GM21576 (cell line): ENCODE data around the gene LDAH.

ENCODE experiments used
- ATAC-seq: cut with Tn5 transposase; IDR thresholded peaks from one replicate; pipeline ENCODE4 v1.9.1; 2021; ENCODE audit warnings: mild to moderate bottlenecking, moderate library complexity; ENCODE audit not compliant: unreplicated experiment

LDAH gene

GRCh38 chr2:20670315-20671035 is 152.4 kb downstream of the LDAH start:
- ATAC-seq: no peak

- ATAC-seq: no peak
These were observed 153.2 kb downstream of the LDAH start for GRCh38 chr2:20669562-20670314.

GRCh38 chr2:20668871-20669475 is 153.9 kb downstream of the LDAH start:
- no peak for ATAC-seq

- ATAC-seq: no peak
These were observed 154.4 kb downstream of the LDAH start for GRCh38 chr2:20668451-20668850.

GRCh38 chr2:20667531-20668401 is 155.1 kb downstream of the LDAH start:
- ATAC-seq: peak; percentile 16

- peak; percentile 35 for ATAC-seq
These were observed 155.8 kb downstream of the LDAH start for GRCh38 chr2:20667151-20667530.

GRCh38 chr2:20666304-20667150 is 156.4 kb downstream of the LDAH start, which contains the start of gene GDF7:
Gene GDF7, plus strand, starts transcription at chr2:20667144. Its CDS starts 96 bp downstream, at chr2:20667240.
- ATAC-seq: peak; percentile 38

GRCh38 chr2:20666005-20666303 is 156.9 kb downstream of the LDAH start:
- peak; percentile 3 for ATAC-seq

GRCh38 chr2:20665243-20666004 is 157.5 kb downstream of the LDAH start:
- ATAC-seq: no peak

GRCh38 chr2:20664431-20665242 is 158.3 kb downstream of the LDAH start:
- ATAC-seq: no peak

GRCh38 chr2:20664071-20664390 is 158.9 kb downstream of the LDAH start:
- no peak for ATAC-seq

GRCh38 chr2:20663196-20664070 is 159.5 kb downstream of the LDAH start:
- no peak for ATAC-seq

- ATAC-seq: no peak
These were observed 160.5 kb downstream of the LDAH start for GRCh38 chr2:20662308-20662937.

GRCh38 chr2:20661421-20662307 is 161.2 kb downstream of the LDAH start:
- peak; percentile 53 for ATAC-seq

GRCh38 chr2:20660506-20661420 is 162.1 kb downstream of the LDAH start:
- no peak for ATAC-seq
